IMR-90 (cell line): ENCODE results near the gene PTPRN2. TPM values are rescaled to one million over a fixed set of nuclear protein-coding genes. Genes with fewer than 3 reads are reported as not detected.

Experiments used
- ATAC-seq: fragments of 200-7000 bp; cut with Tn5 transposase; 2 replicates; pipeline ENCODE4 v1.9.1; 2020; ENCODE audit warnings: low read depth, mild to moderate bottlenecking, moderate library complexity
- BruUV-seq: library from RNA; stranded (reverse); fragments of 400-500 nt; replicated peaks from 2 replicates; lab custom pipeline; 2021; lab: Mats Ljungman, UMichigan
- CTCF ChIA-PET: fragments of 300-600 bp; formaldehyde crosslinking; extraction: SDS; loops from one replicate; lab custom pipeline; 2021; ENCODE audit warnings: antibody characterized with exemption; lab: Yijun Ruan, JAX
- POLR2A ChIA-PET: fragments of 300-600 bp; sonication (Branson Sonifier 250); formaldehyde crosslinking; loops from one replicate; lab custom pipeline; 2022; ENCODE audit warnings: antibody characterized with exemption; ENCODE audit not compliant: unreplicated experiment; lab: Charles Lee
- DNase-seq: peaks from one replicate; pipeline ENCODE4 v3.0.0; 2013
- H2AFZ ChIP-seq: replicated peaks from 2 replicates; pipeline ENCODE3; 2013; ENCODE audit warnings: low read length, mild to moderate bottlenecking; ENCODE audit not compliant: poor library complexity
- H2AK5ac ChIP-seq: 2 replicates; pipeline ENCODE4 v1.6.1; 2013; ENCODE audit warnings: low read depth, low read length, inconsistent platforms
- H2AK9ac ChIP-seq: replicated peaks from 2 replicates; pipeline ENCODE3; 2013; ENCODE audit warnings: mild to moderate bottlenecking, low read depth, low read length, moderate library complexity; ENCODE audit not compliant: poor library complexity
- H2BK120ac ChIP-seq: 2 replicates; pipeline ENCODE4 v1.6.1; 2013; ENCODE audit warnings: low read depth, low read length, inconsistent platforms
- H2BK15ac ChIP-seq: 3 replicates; pipeline ENCODE4 v1.6.1; 2013; ENCODE audit warnings: low read depth, low read length, inconsistent platforms
- H2BK20ac ChIP-seq: 2 replicates; pipeline ENCODE4 v1.6.1; 2013; ENCODE audit warnings: low read depth, mild to moderate bottlenecking, inconsistent platforms, low read length, moderate library complexity
- H2BK5ac ChIP-seq: 2 replicates; pipeline ENCODE4 v1.6.1; 2013; ENCODE audit warnings: mild to moderate bottlenecking, low read depth, low read length, inconsistent platforms; ENCODE audit not compliant: poor library complexity, severe bottlenecking
- H3K14ac ChIP-seq: replicated peaks from 2 replicates; pipeline ENCODE4 v1.6.1; 2013; ENCODE audit warnings: low read depth, low read length, inconsistent platforms
- H3K18ac ChIP-seq: 2 replicates; pipeline ENCODE4 v1.6.1; 2013; ENCODE audit warnings: low read depth, low read length, control low read depth
- H3K23ac ChIP-seq: 2 replicates; pipeline ENCODE4 v1.6.1; 2013; ENCODE audit warnings: low read depth, low read length, inconsistent platforms
- H3K27ac ChIP-seq: 2 replicates; pipeline ENCODE4 v1.5.1; 2013; ENCODE audit warnings: mild to moderate bottlenecking, control low read depth, low read length; ENCODE audit not compliant: insufficient read depth
- H3K27me3 ChIP-seq: 2 replicates; pipeline ENCODE4 v1.6.1; 2013; ENCODE audit warnings: low read length; ENCODE audit not compliant: control insufficient read depth, insufficient read depth
- H3K36me3 ChIP-seq: 2 replicates; pipeline ENCODE4 v1.6.1; 2013; ENCODE audit warnings: low read length, mixed read lengths; ENCODE audit not compliant: control insufficient read depth, insufficient read depth
- H3K4ac ChIP-seq: 2 replicates; pipeline ENCODE4 v1.6.1; 2013; ENCODE audit warnings: low read depth, low read length, inconsistent platforms
- H3K4me1 ChIP-seq: 2 replicates; pipeline ENCODE4 v1.6.1; 2013; ENCODE audit warnings: low read length, mixed read lengths; ENCODE audit not compliant: control insufficient read depth, insufficient read depth
- H3K4me2 ChIP-seq: 2 replicates; pipeline ENCODE4 v1.6.1; 2013; ENCODE audit warnings: low read depth, mild to moderate bottlenecking, control low read depth, low read length, moderate library complexity
- H3K4me3 ChIP-seq: 2 replicates; pipeline ENCODE4 v1.5.1; 2013; ENCODE audit warnings: low read depth, mild to moderate bottlenecking, control low read depth, low read length, moderate library complexity; ENCODE audit not compliant: insufficient read depth
- H3K56ac ChIP-seq: 2 replicates; pipeline ENCODE4 v1.6.1; 2013; ENCODE audit warnings: low read length, inconsistent platforms; ENCODE audit not compliant: insufficient read depth; ENCODE audit errors: extremely low read depth
- H3K79me1 ChIP-seq, 2 experiments: 2 replicates each; pipeline ENCODE4 v1.6.1; 2013; ENCODE audit warnings: low read length in 2 of 2, inconsistent platforms in 1 of 2, low read depth in 1 of 2
- H3K9ac ChIP-seq: 2 replicates; pipeline ENCODE4 v1.6.1; 2013; ENCODE audit warnings: low read depth, low read length, control low read depth
- H3K9me1 ChIP-seq: 2 replicates; pipeline ENCODE4 v1.6.1; 2013; ENCODE audit warnings: low read length, inconsistent platforms; ENCODE audit not compliant: insufficient read depth
- H3K9me3 ChIP-seq: 2 replicates; pipeline ENCODE4 v1.6.1; 2013; ENCODE audit warnings: low read length; ENCODE audit not compliant: control insufficient read depth, insufficient read depth
- H4K20me1 ChIP-seq: 2 replicates; pipeline ENCODE4 v1.6.1; 2013; ENCODE audit warnings: low read length, inconsistent platforms; ENCODE audit not compliant: insufficient read depth
- H4K5ac ChIP-seq: 2 replicates; pipeline ENCODE4 v1.6.1; 2013; ENCODE audit warnings: mild to moderate bottlenecking, low read depth, low read length, control low read depth
- H4K8ac ChIP-seq, 2 experiments: 2 replicates each; pipeline ENCODE4 v1.6.1; 2013; ENCODE audit warnings: low read depth in 2 of 2, low read length in 2 of 2, control low read depth in 1 of 2, inconsistent platforms in 1 of 2
- H4K91ac ChIP-seq: 2 replicates; pipeline ENCODE4 v1.6.1; 2013; ENCODE audit warnings: low read depth, low read length, inconsistent platforms; ENCODE audit not compliant: insufficient read depth
- BHLHE40 ChIP-seq: fragments of 150-350 bp; IDR thresholded peaks from 2 replicates; pipeline ENCODE4 v1.6.1; 2016; ENCODE audit warnings: mild to moderate bottlenecking, low read depth, low read length
- CHD1 ChIP-seq: IDR thresholded peaks from 2 replicates; pipeline ENCODE4 v1.6.1; 2012; ENCODE audit warnings: low read depth, low read length, improper control_type of control experiment
- MAFK ChIP-seq: IDR thresholded peaks from 2 replicates; pipeline ENCODE4 v1.6.1; 2012; ENCODE audit warnings: low read depth, low read length, improper control_type of control experiment
- MAZ ChIP-seq: IDR thresholded peaks from 2 replicates; pipeline ENCODE4 v1.6.1; 2012; ENCODE audit warnings: low read depth, mild to moderate bottlenecking, low read length, improper control_type of control experiment, moderate library complexity, borderline replicate concordance
- MXI1 ChIP-seq: IDR thresholded peaks from 2 replicates; pipeline ENCODE4 v1.6.1; 2012; ENCODE audit warnings: low read depth, mild to moderate bottlenecking, low read length, moderate library complexity, borderline replicate concordance
- NFE2L2 ChIP-seq: fragments of 150-350 bp; IDR thresholded peaks from 2 replicates; pipeline ENCODE4 v1.6.1; 2016; ENCODE audit warnings: low read depth, mild to moderate bottlenecking, low read length
- POLR2A ChIP-seq: IDR thresholded peaks from 2 replicates; pipeline ENCODE4 v1.6.1; 2012; ENCODE audit warnings: mild to moderate bottlenecking, low read depth, low read length
- RAD21 ChIP-seq: IDR thresholded peaks from 2 replicates; pipeline ENCODE4 v1.6.1; 2012; ENCODE audit warnings: low read length, improper control_type of control experiment
- RCOR1 ChIP-seq: IDR thresholded peaks from 2 replicates; pipeline ENCODE4 v1.6.1; 2012; ENCODE audit warnings: mild to moderate bottlenecking, low read length, improper control_type of control experiment; ENCODE audit not compliant: insufficient replicate concordance
- RFX5 ChIP-seq: IDR thresholded peaks from 2 replicates; pipeline ENCODE4 v1.8.0; 2012; ENCODE audit warnings: low read depth, mild to moderate bottlenecking, low read length, moderate library complexity
- SMC3 ChIP-seq: fragments of 150-350 bp; IDR thresholded peaks from 2 replicates; pipeline ENCODE4 v1.6.1; 2016; ENCODE audit warnings: low read depth, mild to moderate bottlenecking, antibody characterized with exemption, low read length, moderate library complexity
- WGBS, 2 experiments: methylation state at CpG; one replicate each; pipeline versions ENCODE4 v1.1.5 to v1.1.7; 2013; ENCODE audit warnings: missing lambda C conversion rate in 2 of 2; ENCODE audit not compliant: insufficient read length in 1 of 2; ENCODE audit errors: extremely low coverage in 2 of 2; 5-methylcytosine and 5-hydroxymethylcytosine counted together
- dilution Hi-C: fragments of 300-500 bp; cut with HindIII; formaldehyde crosslinking; loops from one replicate; pipeline ENCODE4 v1.14.3; 2018; ENCODE audit warnings: low sequenced_read_pairs; ENCODE audit not compliant: unreplicated experiment
- in situ Hi-C: fragments of 300-500 bp; cut with MboI; formaldehyde crosslinking; loops from 3 replicates; pipeline ENCODE4 v1.14.3; 2019; ENCODE audit warnings: low sequenced_read_pairs, inconsistent platforms, mixed read lengths
- intact Hi-C: fragments of 100-400 bp; cut with micrococcal nuclease; formaldehyde crosslinking; loops from 2 replicates; pipeline ENCODE4 v1.10.0; 2022
- polyA plus RNA-seq, 3 experiments: library from polyadenylated mRNA; depleted of rRNA; stranded (reverse); fragments of >200 nt; gene quantifications; 2 replicates each; pipeline ENCODE4 v1.2.3, GENCODE V29; 2012; ENCODE audit warnings: low replicate concordance in 1 of 3
- total RNA-seq: library from RNA; depleted of rRNA; stranded (reverse); fragments of >200 nt; gene quantifications from 2 replicates; pipeline ENCODE4 v1.2.3, GENCODE V29; 2012
- TF ChIP-seq, protein P1 (sequence below): conservative IDR thresholded peaks from 2 replicates; pipeline ENCODE4 v1.5.1; 2012; ENCODE audit warnings: mild to moderate bottlenecking, low read depth, low read length, improper control_type of control experiment
- TF ChIP-seq, protein P2 (sequence below): fragments of 150-350 bp; IDR thresholded peaks from 2 replicates; pipeline ENCODE4 v1.6.1; 2017; ENCODE audit warnings: mild to moderate bottlenecking, antibody characterized with exemption, low read length, low read depth

Gene PTPRN2
- total and polyA plus RNA-seq, 2 of the 4 experiments (the other 2 are of a cell fraction): 0.03 TPM; not detected in 1

DNA sequence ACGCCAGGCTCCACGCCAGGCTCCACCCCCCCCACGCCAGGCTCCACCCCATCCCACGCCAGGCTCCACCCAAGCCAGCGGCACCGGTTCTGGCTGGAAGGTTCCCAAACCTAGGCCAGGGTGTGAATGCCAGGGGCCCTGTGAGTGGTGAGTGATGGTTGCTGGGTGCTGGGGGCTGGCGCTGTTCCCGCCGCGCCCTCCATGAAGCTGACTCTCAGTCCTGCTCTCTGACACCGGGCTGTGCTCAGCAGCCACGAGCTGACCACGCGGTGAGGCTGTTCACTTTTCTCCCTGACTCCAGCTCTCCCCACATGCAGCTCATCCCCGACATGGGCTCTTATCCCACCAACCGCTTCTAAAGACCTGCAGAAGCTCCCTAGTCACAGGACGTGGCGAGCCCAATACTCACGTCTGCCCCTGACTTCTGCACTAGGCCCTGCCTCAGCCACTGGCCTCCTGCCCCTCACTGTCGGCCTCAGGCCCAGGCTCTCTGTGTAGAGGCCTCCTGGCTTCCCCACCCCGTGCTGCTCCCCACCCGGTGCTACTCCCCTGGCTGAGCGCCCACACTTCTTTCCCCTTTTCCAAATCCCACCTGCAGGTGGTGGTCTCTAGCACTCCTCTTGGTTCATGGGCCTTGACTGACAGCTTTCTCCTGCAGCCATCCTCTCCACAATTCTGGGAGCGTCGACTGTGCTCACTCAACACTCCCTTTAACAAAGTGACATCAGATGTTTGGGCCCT, 603.0 kb downstream of the PTPRN2 start:
- DNase-seq: no peak
- no peak overlapping the region for H2BK120ac ChIP-seq
- no peak overlapping the region for H3K4me2 ChIP-seq
- no peaks in the 10 kb centered on the region for H3K4me1 ChIP-seq
- no peak overlapping the region for H3K23ac ChIP-seq
- no peak overlapping the region for H2AFZ ChIP-seq
- H3K9me3 ChIP-seq: peaks cover 34% of the 10 kb centered on the region
- intact Hi-C loops: no loop called here
- H3K4me3 ChIP-seq: no peak overlapping the region
- CTCF ChIA-PET: no interaction called here
- H4K91ac ChIP-seq: no peak overlapping the region
- H2BK15ac ChIP-seq: no peak overlapping the region
- TF ChIP-seq POLR2A: no peak
- no peak for TF ChIP-seq MAFK
- no peak for TF ChIP-seq BHLHE40
- no peak for TF ChIP-seq CHD1
- TF ChIP-seq RFX5: no peak
- no peak for TF ChIP-seq MAZ
- TF ChIP-seq, protein P1, sequence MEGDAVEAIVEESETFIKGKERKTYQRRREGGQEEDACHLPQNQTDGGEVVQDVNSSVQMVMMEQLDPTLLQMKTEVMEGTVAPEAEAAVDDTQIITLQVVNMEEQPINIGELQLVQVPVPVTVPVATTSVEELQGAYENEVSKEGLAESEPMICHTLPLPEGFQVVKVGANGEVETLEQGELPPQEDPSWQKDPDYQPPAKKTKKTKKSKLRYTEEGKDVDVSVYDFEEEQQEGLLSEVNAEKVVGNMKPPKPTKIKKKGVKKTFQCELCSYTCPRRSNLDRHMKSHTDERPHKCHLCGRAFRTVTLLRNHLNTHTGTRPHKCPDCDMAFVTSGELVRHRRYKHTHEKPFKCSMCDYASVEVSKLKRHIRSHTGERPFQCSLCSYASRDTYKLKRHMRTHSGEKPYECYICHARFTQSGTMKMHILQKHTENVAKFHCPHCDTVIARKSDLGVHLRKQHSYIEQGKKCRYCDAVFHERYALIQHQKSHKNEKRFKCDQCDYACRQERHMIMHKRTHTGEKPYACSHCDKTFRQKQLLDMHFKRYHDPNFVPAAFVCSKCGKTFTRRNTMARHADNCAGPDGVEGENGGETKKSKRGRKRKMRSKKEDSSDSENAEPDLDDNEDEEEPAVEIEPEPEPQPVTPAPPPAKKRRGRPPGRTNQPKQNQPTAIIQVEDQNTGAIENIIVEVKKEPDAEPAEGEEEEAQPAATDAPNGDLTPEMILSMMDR: no peak
- no peak for TF ChIP-seq RCOR1
- no peak for TF ChIP-seq NFE2L2
- TF ChIP-seq, protein P2, sequence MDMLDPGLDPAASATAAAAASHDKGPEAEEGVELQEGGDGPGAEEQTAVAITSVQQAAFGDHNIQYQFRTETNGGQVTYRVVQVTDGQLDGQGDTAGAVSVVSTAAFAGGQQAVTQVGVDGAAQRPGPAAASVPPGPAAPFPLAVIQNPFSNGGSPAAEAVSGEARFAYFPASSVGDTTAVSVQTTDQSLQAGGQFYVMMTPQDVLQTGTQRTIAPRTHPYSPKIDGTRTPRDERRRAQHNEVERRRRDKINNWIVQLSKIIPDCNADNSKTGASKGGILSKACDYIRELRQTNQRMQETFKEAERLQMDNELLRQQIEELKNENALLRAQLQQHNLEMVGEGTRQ: no peak
- TF ChIP-seq SMC3: no peak
- no peak for TF ChIP-seq RAD21
- TF ChIP-seq MXI1: no peak
- H3K18ac ChIP-seq: no peak overlapping the region
- H3K79me1 ChIP-seq: no peaks in the 10 kb centered on the region
- H2BK20ac ChIP-seq: no peak overlapping the region
- in situ Hi-C loops: no loop called here
- no peak overlapping the region for H4K5ac ChIP-seq
- no peak overlapping the region for H3K56ac ChIP-seq
- no peak overlapping the region for H3K9ac ChIP-seq
- H4K8ac ChIP-seq: no peak overlapping the region
- dilution Hi-C loops: no loop called here
- no peak for ATAC-seq
- WGBS, 2 experiments: 72% methylated on average over 10 of the region's 25 CpGs; no CpG with 5 or more reads in 1 of the 2 experiments
- no peak overlapping the region for H2BK5ac ChIP-seq
- no peaks in the 10 kb centered on the region for H3K36me3 ChIP-seq
- H2AK5ac ChIP-seq: no peak overlapping the region
- H3K27ac ChIP-seq: no peak overlapping the region
- H4K20me1 ChIP-seq: no peaks in the 10 kb centered on the region
- no TSS peak for BruUV-seq
- H2AK9ac ChIP-seq: no peak overlapping the region
- no peak overlapping the region for H3K4ac ChIP-seq
- H3K14ac ChIP-seq: no peak overlapping the region
- no peaks in the 10 kb centered on the region for H3K27me3 ChIP-seq
- H3K9me1 ChIP-seq: no peaks in the 10 kb centered on the region
- POLR2A ChIA-PET: no interaction called here
